Spleen (tissue), 11 donors: ENCODE data around the gene GPR152. TPM values are rescaled to one million over a fixed set of nuclear protein-coding genes. Genes with fewer than 3 reads are reported as not detected.

Experiments used
- DNase-seq: peaks from one replicate; pipeline ENCODE4 v3.0.0-alpha.2; 2020
- H3K27ac ChIP-seq, 8 donors: fragments of 200-600 bp; sonication (generic) in 7 of 8; 1 replicate in 4 of 8; 2 replicates in 4 of 8; pipeline versions ENCODE4 v1.5.0 to v1.8.0; 2016 to 2021; ENCODE audit warnings: inconsistent platforms in 4 of 8, mild to moderate bottlenecking in 4 of 8, moderate library complexity in 1 of 8
- H3K27me3 ChIP-seq, 7 donors: fragments of 200-600 bp; sonication (generic) in 6 of 7; replicated peaks in 1 of 7; 1 replicate in 4 of 7; 2 replicates in 3 of 7; pipeline versions ENCODE4 v1.5.0 to v1.8.0; 2016 to 2021; ENCODE audit warnings: inconsistent platforms in 3 of 7, mild to moderate bottlenecking in 1 of 7
- H3K36me3 ChIP-seq, 6 donors: fragments of 200-600 bp; sonication (generic) in 5 of 6; 1 replicate in 4 of 6; 2 replicates in 2 of 6; pipeline versions ENCODE4 v1.5.0 to v1.8.0; 2016 to 2021; ENCODE audit warnings: inconsistent platforms in 2 of 6
- H3K4me1 ChIP-seq, 6 donors: fragments of 200-600 bp; sonication (generic) in 5 of 6; 1 replicate in 3 of 6; 2 replicates in 3 of 6; pipeline versions ENCODE4 v1.5.0 to v1.8.0; 2016 to 2021; ENCODE audit warnings: inconsistent platforms in 3 of 6
- H3K4me3 ChIP-seq, 8 donors: fragments of 200-600 bp; sonication (generic) in 7 of 8; 1 replicate in 4 of 8; 2 replicates in 4 of 8; pipeline versions ENCODE4 v1.5.0 to v1.8.0; 2016 to 2021; ENCODE audit warnings: inconsistent platforms in 4 of 8, mild to moderate bottlenecking in 4 of 8, moderate library complexity in 2 of 8
- H3K9me3 ChIP-seq, 8 donors: fragments of 200-600 bp; sonication (generic) in 7 of 8; 1 replicate in 4 of 8; 2 replicates in 4 of 8; pipeline versions ENCODE4 v1.5.0 to v1.8.0; 2016 to 2021; ENCODE audit warnings: inconsistent platforms in 4 of 8
- POLR2A ChIP-seq, 3 donors: fragments of 450-650 bp; IDR thresholded peaks; one replicate each; pipeline ENCODE4 v1.5.1; 2017; ENCODE audit warnings: antibody characterized with exemption in 3 of 3, mild to moderate bottlenecking in 1 of 3
- POLR2AphosphoS5 ChIP-seq, 3 donors: sonication (generic); formaldehyde crosslinking; IDR thresholded peaks; one replicate each; pipeline ENCODE4 v1.5.1; 2017; ENCODE audit warnings: antibody characterized with exemption in 3 of 3
- WGBS, 5 donors: extraction: QIAGEN DNeasy Blood & Tissue Kit in 3 of 5; methylation state at CpG; one replicate each; pipeline versions ENCODE4 v1.1.5 to v1.1.7; 2013 to 2018; 5-methylcytosine and 5-hydroxymethylcytosine counted together
- intact Hi-C: fragments of 100-400 bp; cut with DNase I; formaldehyde crosslinking; loops from one replicate; pipeline ENCODE4 v1.15.0; 2023; ENCODE audit warnings: low total_unique reads
- polyA plus RNA-seq, 3 donors: library from polyadenylated mRNA; stranded (reverse); fragments of 200-250 nt; gene quantifications; one replicate each; pipeline ENCODE4 v1.2.1, GENCODE V29; 2013
- total RNA-seq, 7 donors: library from RNA; depleted of rRNA in 3 of 7; stranded (reverse); fragments of >200 nt in 3 of 7; fragmentation: NEBNext Ultra II Directional in 4 of 7; extraction: Animal tissue kit (Norgen Biotek cat#: 25700) in 4 of 7; gene quantifications; one replicate each; pipeline versions ENCODE4 v1.1.0 to v1.2.1, GENCODE V29; 2016 to 2021
- TF ChIP-seq, protein P1 (sequence below), 11 experiments: fragments of 200-600 bp in 7 of 11; fragments of 450-650 bp in 4 of 11; sonication (generic) in 4 of 11; IDR thresholded peaks in 8 of 11; conservative IDR thresholded peaks in 3 of 11; 1 replicate in 7 of 11; 2 replicates in 4 of 11; pipeline versions ENCODE4 v1.4.0 to v1.8.0; 2016 to 2021; ENCODE audit warnings: antibody characterized with exemption in 11 of 11, inconsistent platforms in 4 of 11, mild to moderate bottlenecking in 1 of 11
- donor health status: healthy with polysubstance abuse.
- donor health status: DM: no; HTN: no; CAD: no; lungs with moderate emphysema.
- donor health status: DM: no; HTN: no; CAD: no.
- donor health status: Bipolar disorder and iron deficiency.
- donor health status: healthy.
- donor health status: DM: no; HTN: no; CAD: no.
- donor health status: DM: yes; HTN: yes; CAD: no.

Gene GPR152
- total and polyA plus RNA-seq, 10 donors = 0.10 TPM; not detected in 9

DNA sequence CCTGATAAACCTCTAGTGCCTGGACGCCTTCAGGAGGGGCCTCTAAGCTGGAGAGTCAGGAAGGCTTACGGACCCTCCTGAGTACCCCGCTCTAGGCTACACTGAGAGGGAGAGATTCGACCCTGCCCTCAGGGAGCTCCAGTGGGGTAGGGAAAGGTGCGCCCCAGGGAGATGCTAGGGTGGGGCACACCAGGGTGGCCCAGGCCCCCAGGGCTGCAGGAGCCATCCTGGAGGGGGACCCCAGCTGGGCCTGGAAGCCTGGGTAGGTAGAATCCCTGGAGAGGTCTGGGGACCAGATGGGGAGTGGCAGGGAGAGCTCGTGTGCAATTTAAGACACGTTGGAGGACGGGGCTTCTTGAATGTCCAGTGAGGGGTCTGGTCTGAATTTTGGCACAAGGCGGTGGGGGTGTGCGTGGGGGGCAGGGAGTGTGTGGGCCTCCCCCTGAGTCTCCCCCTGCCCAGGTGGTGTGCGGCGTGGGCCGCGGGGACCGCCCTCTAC lies 32.3 kb downstream of the GPR152 start:
- Histone ChIP-seq H3K27ac (peak overlapping the region; percentile 77 to 96 (median 94)), H3K4me1 (peaks cover 40 to 69% (median 60%) of the 10 kb centered on the region in 6 donors), H3K27me3 (peaks cover 0 to 14% (median 6%) of the 10 kb centered on the region in 7 donors), H3K36me3 (no peaks in the 10 kb centered on the region), H3K4me3 (peak overlapping the region; percentile 54 to 85 (median 62)), H3K9me3 (no peaks in the 10 kb centered on the region)
- TF ChIP-seq POLR2AphosphoS5 (IDR thresholded peaks at IDR 0.05) (no peak), POLR2A (IDR thresholded peaks at IDR 0.05) (no peak)
- TF ChIP-seq, protein P1, sequence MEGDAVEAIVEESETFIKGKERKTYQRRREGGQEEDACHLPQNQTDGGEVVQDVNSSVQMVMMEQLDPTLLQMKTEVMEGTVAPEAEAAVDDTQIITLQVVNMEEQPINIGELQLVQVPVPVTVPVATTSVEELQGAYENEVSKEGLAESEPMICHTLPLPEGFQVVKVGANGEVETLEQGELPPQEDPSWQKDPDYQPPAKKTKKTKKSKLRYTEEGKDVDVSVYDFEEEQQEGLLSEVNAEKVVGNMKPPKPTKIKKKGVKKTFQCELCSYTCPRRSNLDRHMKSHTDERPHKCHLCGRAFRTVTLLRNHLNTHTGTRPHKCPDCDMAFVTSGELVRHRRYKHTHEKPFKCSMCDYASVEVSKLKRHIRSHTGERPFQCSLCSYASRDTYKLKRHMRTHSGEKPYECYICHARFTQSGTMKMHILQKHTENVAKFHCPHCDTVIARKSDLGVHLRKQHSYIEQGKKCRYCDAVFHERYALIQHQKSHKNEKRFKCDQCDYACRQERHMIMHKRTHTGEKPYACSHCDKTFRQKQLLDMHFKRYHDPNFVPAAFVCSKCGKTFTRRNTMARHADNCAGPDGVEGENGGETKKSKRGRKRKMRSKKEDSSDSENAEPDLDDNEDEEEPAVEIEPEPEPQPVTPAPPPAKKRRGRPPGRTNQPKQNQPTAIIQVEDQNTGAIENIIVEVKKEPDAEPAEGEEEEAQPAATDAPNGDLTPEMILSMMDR (IDR thresholded peaks at IDR 0.05 in 8 of 11, conservative IDR thresholded peaks at IDR 0.05 in 3 of 11) = no peak
- 20 to 60% (median 35%) methylated on average over 9 to 15 of the region's 15 CpGs for whole genome bisulfite sequencing, 5 donors
- intact Hi-C loops = no loop called here
- no peak for DNase-seq

DNA sequence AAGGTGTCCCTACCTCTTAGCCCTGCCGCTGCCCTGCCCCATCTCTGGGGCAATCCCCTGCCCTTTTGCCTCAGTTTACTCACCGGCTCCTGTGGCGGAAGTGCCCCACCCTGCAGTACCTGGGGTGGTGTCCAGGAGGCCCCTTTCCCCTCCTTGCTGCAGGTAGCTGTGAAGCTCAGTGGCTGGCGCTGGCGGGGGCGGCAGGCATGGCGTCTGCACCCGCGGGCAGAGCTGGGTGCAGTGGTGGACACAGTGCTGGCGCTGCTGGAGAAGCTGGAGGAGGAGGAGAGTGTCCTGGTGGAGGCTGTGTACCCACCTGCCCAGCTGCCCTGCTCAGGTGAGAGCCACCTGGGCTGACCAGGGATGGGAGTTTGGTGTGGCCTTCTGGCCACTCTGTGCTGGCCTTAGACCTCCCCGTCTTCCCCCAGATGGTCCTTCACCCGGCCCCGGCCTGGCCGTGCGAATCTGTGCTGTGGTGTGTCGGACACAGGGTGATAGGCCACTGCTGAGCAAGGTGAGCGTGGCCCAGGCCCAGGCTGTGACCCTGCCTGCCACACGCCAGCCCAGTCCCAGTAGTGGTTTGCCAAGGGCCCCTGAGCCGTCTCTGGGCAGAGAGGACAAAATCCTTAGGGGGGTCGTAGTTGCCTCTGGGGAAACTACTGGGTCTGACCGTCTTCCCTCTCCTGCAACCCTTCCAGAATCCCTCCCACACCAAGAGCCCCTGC lies 33.0 kb downstream of the GPR152 start:
- WGBS, 5 donors = 83 to 91% (median 87%) methylated on average over 12 to 21 of the region's 21 CpGs
- Histone ChIP-seq H3K4me3 (peak overlapping the region in 3 of 8 donors; percentile 54 to 85 (median 65)), H3K27ac (peak overlapping the region; percentile 11 to 96 (median 86)), H3K4me1 (peaks cover 43 to 75% (median 66%) of the 10 kb centered on the region in 6 donors), H3K27me3 (peaks cover 0 to 21% (median 11%) of the 10 kb centered on the region in 7 donors), H3K9me3 (no peaks in the 10 kb centered on the region), H3K36me3 (no peaks in the 10 kb centered on the region)
- TF ChIP-seq POLR2AphosphoS5 (IDR thresholded peaks at IDR 0.05) (no peak), POLR2A (IDR thresholded peaks at IDR 0.05) (no peak)
- TF ChIP-seq, protein P1 (IDR thresholded peaks at IDR 0.05 in 8 of 11, conservative IDR thresholded peaks at IDR 0.05 in 3 of 11) = peak in 2 of 11 experiments; percentile 5 to 20
- intact Hi-C loops = no loop called here
- DNase-seq = no peak

DNA sequence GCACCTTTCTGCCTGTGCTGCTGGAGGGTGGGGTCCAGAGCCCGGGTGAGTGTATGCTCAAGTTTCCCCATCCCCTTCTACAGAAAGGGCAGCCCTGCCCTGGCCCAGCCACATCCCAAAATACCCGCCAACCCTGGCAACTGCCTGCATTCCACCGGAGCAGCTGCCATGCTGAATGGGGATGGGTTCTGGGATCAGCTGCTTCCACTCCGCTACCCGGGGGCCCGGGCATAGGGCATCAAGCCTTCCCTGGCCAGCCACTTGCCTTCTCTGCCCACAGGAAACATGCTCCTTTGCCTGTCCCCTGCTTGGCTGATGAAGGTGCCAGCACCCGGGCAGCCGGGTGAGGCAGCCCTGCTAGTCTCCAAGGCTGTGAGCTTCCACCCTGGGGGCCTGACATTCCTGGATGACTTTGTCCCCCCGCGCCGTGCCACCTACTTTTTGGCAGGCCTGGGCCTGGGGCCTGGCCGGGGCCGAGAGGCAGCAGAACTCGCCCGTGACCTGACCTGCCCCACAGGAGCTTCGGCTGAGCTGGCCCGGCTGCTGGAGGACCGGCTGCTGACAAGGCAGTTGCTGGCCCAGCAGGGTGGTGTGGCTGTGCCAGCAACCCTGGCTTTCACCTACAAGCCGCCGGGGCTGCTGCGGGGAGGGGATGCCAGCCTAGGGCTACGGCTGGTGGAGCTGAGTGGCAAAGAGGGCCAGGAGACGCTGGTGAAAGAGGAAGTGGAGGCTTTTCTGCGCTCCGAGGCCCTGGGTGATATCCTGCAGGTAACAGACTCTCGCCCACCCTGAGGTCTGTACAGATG lies 33.9 kb downstream of the GPR152 start:
- peaks cover 0 to 26% (median 11%) of the 10 kb centered on the region in 7 donors for H3K27me3 ChIP-seq
- peak; percentile 93 for DNase-seq
- peak overlapping the region; percentile 11 to 96 (median 86) for H3K27ac ChIP-seq
- H3K4me3 ChIP-seq = peak overlapping the region in 3 of 8 donors; percentile 5 to 85 (median 65)
- TF ChIP-seq POLR2AphosphoS5 (IDR thresholded peaks at IDR 0.05) = peak; percentile 41 to 77 (median 73)
- TF ChIP-seq, protein P1 (IDR thresholded peaks at IDR 0.05 in 8 of 11, conservative IDR thresholded peaks at IDR 0.05 in 3 of 11) = no peak
- no peak for TF ChIP-seq POLR2A (IDR thresholded peaks at IDR 0.05)
- WGBS, 5 donors = 39 to 52% (median 43%) methylated on average over 13 to 26 of the region's 26 CpGs
- H3K4me1 ChIP-seq = peaks cover 43 to 76% (median 67%) of the 10 kb centered on the region in 6 donors
- no peaks in the 10 kb centered on the region for H3K36me3 ChIP-seq
- no peaks in the 10 kb centered on the region for H3K9me3 ChIP-seq
- intact Hi-C loops = no loop called here
